Measurements from ENCODE around the gene SLC35A3.
"Not testable (repeated sequence)": the region's sequence is repeated elsewhere in the genome, so short reads cannot be mapped to it uniquely, and the experiment has no call there.

SLC35A3 gene

DNA sequence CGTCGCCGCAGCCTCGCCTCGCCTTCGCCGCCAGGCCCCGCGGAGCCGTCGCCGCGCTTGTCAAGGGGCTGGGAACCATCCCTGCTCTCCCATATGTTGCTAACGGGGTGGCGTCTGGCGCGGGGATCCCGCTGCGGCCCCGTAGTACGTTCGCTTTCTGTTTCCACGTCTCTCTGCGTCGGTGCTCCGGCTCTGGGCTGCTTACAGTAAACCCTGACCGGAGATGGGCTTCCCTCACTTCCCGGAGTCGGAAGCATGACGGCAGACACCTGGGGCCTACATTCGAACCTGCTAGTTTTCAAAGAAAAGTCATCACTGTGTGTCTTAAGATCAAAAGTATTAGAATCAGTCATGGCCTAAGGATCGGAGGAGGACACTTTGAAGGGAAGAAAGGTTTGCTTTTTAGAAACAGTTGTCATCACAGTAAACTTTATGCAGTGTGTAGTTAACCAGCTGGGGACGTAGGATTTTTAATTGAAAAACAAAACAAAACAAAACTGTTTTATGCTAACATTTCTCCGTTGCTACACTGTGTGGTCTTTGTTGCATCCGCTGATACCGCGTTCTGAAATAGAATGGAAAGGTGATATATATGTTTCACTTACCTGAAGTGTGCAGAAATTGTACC, 69.0 kb downstream of the SLC35A3 start:
- DNase-seq (ENCODE audit: low spot score): peak; percentile 68
- TF ChIP-seq, protein P1, sequence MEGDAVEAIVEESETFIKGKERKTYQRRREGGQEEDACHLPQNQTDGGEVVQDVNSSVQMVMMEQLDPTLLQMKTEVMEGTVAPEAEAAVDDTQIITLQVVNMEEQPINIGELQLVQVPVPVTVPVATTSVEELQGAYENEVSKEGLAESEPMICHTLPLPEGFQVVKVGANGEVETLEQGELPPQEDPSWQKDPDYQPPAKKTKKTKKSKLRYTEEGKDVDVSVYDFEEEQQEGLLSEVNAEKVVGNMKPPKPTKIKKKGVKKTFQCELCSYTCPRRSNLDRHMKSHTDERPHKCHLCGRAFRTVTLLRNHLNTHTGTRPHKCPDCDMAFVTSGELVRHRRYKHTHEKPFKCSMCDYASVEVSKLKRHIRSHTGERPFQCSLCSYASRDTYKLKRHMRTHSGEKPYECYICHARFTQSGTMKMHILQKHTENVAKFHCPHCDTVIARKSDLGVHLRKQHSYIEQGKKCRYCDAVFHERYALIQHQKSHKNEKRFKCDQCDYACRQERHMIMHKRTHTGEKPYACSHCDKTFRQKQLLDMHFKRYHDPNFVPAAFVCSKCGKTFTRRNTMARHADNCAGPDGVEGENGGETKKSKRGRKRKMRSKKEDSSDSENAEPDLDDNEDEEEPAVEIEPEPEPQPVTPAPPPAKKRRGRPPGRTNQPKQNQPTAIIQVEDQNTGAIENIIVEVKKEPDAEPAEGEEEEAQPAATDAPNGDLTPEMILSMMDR (IDR thresholded peaks at IDR 0.05; ENCODE audit: borderline replicate concordance, control extremely low read depth, extremely low read depth, insufficient read depth, missing control alignments): no peak
- in situ Hi-C loops (cut with MboI; ENCODE audit: low sequenced_read_pairs, unreplicated experiment): loop anchor here (25.0 kb wide), 1 partner anchor 849 kb away; the partner anchor contains the start of genes EXTL2 and SLC30A7

DNA sequence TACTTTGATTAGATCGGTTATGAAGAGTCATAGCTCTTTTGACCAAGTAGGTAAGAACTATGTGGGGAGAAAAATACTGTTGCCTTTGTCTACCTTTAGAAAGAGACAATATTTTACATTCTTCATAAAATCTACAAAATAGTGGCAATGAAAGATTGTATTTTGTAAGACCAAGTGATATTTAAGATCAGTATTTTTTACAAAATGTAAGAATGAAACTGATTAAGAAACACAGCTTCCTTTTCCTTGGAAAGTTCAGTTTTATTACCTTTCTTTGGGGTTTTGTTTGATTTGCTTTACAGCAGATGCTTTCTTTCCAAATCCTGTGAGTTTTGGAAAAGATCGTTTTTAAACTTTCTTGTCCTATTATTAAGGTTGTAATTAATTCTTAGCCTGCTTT, 69.8 kb downstream of the SLC35A3 start:
- TF ChIP-seq, protein P1 (IDR thresholded peaks at IDR 0.05; ENCODE audit: borderline replicate concordance, control extremely low read depth, extremely low read depth, insufficient read depth, missing control alignments): no peak
- in situ Hi-C loops (cut with MboI; ENCODE audit: low sequenced_read_pairs, unreplicated experiment): loop anchor here (25.0 kb wide), 1 partner anchor 848 kb away; the partner anchor contains the start of genes EXTL2 and SLC30A7
- DNase-seq (ENCODE audit: low spot score): no peak

GRCh38 chr1:100045206-100045605, 75.4 kb downstream of the SLC35A3 start:
- TF ChIP-seq, protein P1 (IDR thresholded peaks at IDR 0.05; ENCODE audit: borderline replicate concordance, control extremely low read depth, extremely low read depth, insufficient read depth, missing control alignments): no peak
- in situ Hi-C loops (cut with MboI; ENCODE audit: low sequenced_read_pairs, unreplicated experiment): loop anchor here (25.0 kb wide), 1 partner anchor 842 kb away; the partner anchor contains the start of genes EXTL2 and SLC30A7
- DNase-seq (ENCODE audit: low spot score): no peak

GRCh38 chr1:100047235-100047708, 77.5 kb downstream of the SLC35A3 start:
- not testable (repeated sequence) for DNase-seq (ENCODE audit: low spot score)

GRCh38 chr1:100050139-100050538, 80.3 kb downstream of the SLC35A3 start:
- TF ChIP-seq, protein P1 (IDR thresholded peaks at IDR 0.05; ENCODE audit: borderline replicate concordance, control extremely low read depth, extremely low read depth, insufficient read depth, missing control alignments): no peak
- in situ Hi-C loops (cut with MboI; ENCODE audit: low sequenced_read_pairs, unreplicated experiment): no loop called here
- no peak for DNase-seq (ENCODE audit: low spot score)

More at GRCh38 chr1:100047235-100047708, 77.5 kb downstream of the SLC35A3 start:
- in situ Hi-C loops (cut with MboI; ENCODE audit: low sequenced_read_pairs, unreplicated experiment): loop anchor here (25.0 kb wide), 1 partner anchor 840 kb away; the partner anchor contains the start of genes EXTL2 and SLC30A7

- TF ChIP-seq, protein P1 (IDR thresholded peaks at IDR 0.05; ENCODE audit: borderline replicate concordance, control extremely low read depth, extremely low read depth, insufficient read depth, missing control alignments): no peak
- in situ Hi-C loops (cut with MboI; ENCODE audit: low sequenced_read_pairs, unreplicated experiment): no loop called here
- no peak for DNase-seq (ENCODE audit: low spot score)
Measured at GRCh38 chr1:100051401-100051800, 81.6 kb downstream of the SLC35A3 start.

- in situ Hi-C loops (cut with MboI; ENCODE audit: low sequenced_read_pairs, unreplicated experiment): no loop called here
Measured at GRCh38 chr1:100051893-100052292, 82.1 kb downstream of the SLC35A3 start.

More at GRCh38 chr1:100051893-100052292, 82.1 kb downstream of the SLC35A3 start:
- TF ChIP-seq, protein P1 (IDR thresholded peaks at IDR 0.05; ENCODE audit: borderline replicate concordance, control extremely low read depth, extremely low read depth, insufficient read depth, missing control alignments): no peak
- DNase-seq (ENCODE audit: low spot score): no peak
